Transverse colon (tissue), 3 donors: ENCODE results near the gene NTRK3.

Source experiments
- POLR2A ChIP-seq: fragments of 450-650 bp; IDR thresholded peaks from one replicate; pipeline ENCODE4 v1.6.1; 2016; ENCODE audit warnings: antibody characterized with exemption, mild to moderate bottlenecking, moderate library complexity
- TF ChIP-seq, protein P1 (sequence below), 5 experiments: fragments of 200-600 bp in 3 of 5; fragments of 450-650 bp in 2 of 5; sonication (generic) in 3 of 5; IDR thresholded peaks; 1 replicate in 2 of 5; 2 replicates in 3 of 5; pipeline ENCODE4 v1.5.1; 2016 to 2017; ENCODE audit warnings: antibody characterized with exemption in 5 of 5, inconsistent platforms in 3 of 5, mild to moderate bottlenecking in 2 of 5, moderate library complexity in 1 of 5

GRCh38 chr15:88018869-88019641 is 237.5 kb downstream of the NTRK3 start:
- TF ChIP-seq, protein P1, sequence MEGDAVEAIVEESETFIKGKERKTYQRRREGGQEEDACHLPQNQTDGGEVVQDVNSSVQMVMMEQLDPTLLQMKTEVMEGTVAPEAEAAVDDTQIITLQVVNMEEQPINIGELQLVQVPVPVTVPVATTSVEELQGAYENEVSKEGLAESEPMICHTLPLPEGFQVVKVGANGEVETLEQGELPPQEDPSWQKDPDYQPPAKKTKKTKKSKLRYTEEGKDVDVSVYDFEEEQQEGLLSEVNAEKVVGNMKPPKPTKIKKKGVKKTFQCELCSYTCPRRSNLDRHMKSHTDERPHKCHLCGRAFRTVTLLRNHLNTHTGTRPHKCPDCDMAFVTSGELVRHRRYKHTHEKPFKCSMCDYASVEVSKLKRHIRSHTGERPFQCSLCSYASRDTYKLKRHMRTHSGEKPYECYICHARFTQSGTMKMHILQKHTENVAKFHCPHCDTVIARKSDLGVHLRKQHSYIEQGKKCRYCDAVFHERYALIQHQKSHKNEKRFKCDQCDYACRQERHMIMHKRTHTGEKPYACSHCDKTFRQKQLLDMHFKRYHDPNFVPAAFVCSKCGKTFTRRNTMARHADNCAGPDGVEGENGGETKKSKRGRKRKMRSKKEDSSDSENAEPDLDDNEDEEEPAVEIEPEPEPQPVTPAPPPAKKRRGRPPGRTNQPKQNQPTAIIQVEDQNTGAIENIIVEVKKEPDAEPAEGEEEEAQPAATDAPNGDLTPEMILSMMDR (IDR thresholded peaks at IDR 0.05), result no peak
- TF ChIP-seq POLR2A, result no peak
